Measurements from ENCODE around the gene CCDC88C. TPM values are rescaled to one million over a fixed set of nuclear protein-coding genes. Genes with fewer than 3 reads are reported as not detected.

The CCDC88C gene
- total RNA-seq, 1 donor from 2014 or later: 2.8 TPM

- Histone ChIP-seq H3K27ac (replicated peaks) (peak overlapping the region; percentile 76), H3K27me3 (ENCODE audit: low read depth) (peaks cover 52% of the 10 kb centered on the region), H3K9me3 (replicated peaks) (no peaks in the 10 kb centered on the region), H3K4me3 (peak overlapping the region; percentile 77), H3K4me1 (peaks cover 28% of the 10 kb centered on the region), H3K36me3 (no peaks in the 10 kb centered on the region)
- intact Hi-C loops (cut with micrococcal nuclease): loop anchor here (5.0 kb wide), 1 partner anchor 94 kb away; no protein-coding TSS in a partner anchor
- no peak for DNase-seq
- no peak for TF ChIP-seq CTCF (IDR thresholded peaks at IDR 0.05; ENCODE audit: borderline replicate concordance)
Observed at GRCh38 chr14:91415794-91416743, 1.6 kb downstream of the CCDC88C start.

GRCh38 chr14:91414475-91414833 lies 3.2 kb downstream of the CCDC88C start:
- Histone ChIP-seq H3K9me3 (replicated peaks) (no peaks in the 10 kb centered on the region), H3K27ac (replicated peaks) (no peak overlapping the region), H3K4me3 (no peak overlapping the region), H3K4me1 (peaks cover 28% of the 10 kb centered on the region), H3K36me3 (no peaks in the 10 kb centered on the region), H3K27me3 (ENCODE audit: low read depth) (peaks cover 52% of the 10 kb centered on the region)
- TF ChIP-seq CTCF (IDR thresholded peaks at IDR 0.05; ENCODE audit: borderline replicate concordance): no peak
- intact Hi-C loops (cut with micrococcal nuclease): no loop called here
- DNase-seq: no peak

GRCh38 chr14:91413547-91414474 lies 3.8 kb downstream of the CCDC88C start:
- Histone ChIP-seq H3K27me3 (ENCODE audit: low read depth) (peaks cover 52% of the 10 kb centered on the region), H3K9me3 (replicated peaks) (no peaks in the 10 kb centered on the region), H3K4me3 (no peak overlapping the region), H3K4me1 (peaks cover 25% of the 10 kb centered on the region), H3K27ac (replicated peaks) (no peak overlapping the region), H3K36me3 (no peaks in the 10 kb centered on the region)
- intact Hi-C loops (cut with micrococcal nuclease): no loop called here
- no peak for TF ChIP-seq CTCF (IDR thresholded peaks at IDR 0.05; ENCODE audit: borderline replicate concordance)
- DNase-seq: no peak

DNA sequence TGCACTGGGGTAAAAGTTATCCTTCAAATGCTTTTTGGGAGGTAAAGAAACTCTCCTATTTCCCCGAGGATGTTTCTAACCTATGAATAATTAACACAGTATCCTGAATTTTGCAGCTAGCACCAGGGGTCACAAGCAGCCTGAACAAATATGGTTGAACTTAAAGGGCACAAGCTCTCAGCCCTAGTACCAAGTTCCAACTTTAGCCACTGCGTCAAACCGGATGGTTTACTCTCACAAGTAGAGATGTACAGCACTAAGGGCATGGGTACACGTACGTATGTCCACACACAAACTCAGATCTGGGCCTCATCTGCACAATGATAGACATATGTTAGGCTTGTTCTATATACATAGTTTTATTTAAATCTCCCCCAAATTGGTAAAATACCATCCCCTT lies 4.7 kb downstream of the CCDC88C start:
- no peak overlapping the region for H3K4me3 ChIP-seq
- no peaks in the 10 kb centered on the region for H3K36me3 ChIP-seq
- peaks cover 44% of the 10 kb centered on the region for H3K27me3 ChIP-seq (ENCODE audit: low read depth)
- peaks cover 16% of the 10 kb centered on the region for H3K4me1 ChIP-seq
- DNase-seq: no peak
- no peak for TF ChIP-seq CTCF (IDR thresholded peaks at IDR 0.05; ENCODE audit: borderline replicate concordance)
- intact Hi-C loops (cut with micrococcal nuclease): no loop called here
- no peak overlapping the region for H3K27ac ChIP-seq (replicated peaks)
- H3K9me3 ChIP-seq (replicated peaks): no peaks in the 10 kb centered on the region

GRCh38 chr14:91410771-91411536 lies 6.7 kb downstream of the CCDC88C start:
- Histone ChIP-seq H3K27ac (replicated peaks) (no peak overlapping the region), H3K4me1 (peaks cover 6% of the 10 kb centered on the region), H3K27me3 (ENCODE audit: low read depth) (peaks cover 25% of the 10 kb centered on the region), H3K36me3 (no peaks in the 10 kb centered on the region), H3K9me3 (replicated peaks) (no peaks in the 10 kb centered on the region), H3K4me3 (no peak overlapping the region)
- no peak for TF ChIP-seq CTCF (IDR thresholded peaks at IDR 0.05; ENCODE audit: borderline replicate concordance)
- no peak for DNase-seq
- intact Hi-C loops (cut with micrococcal nuclease): no loop called here

Data from left ventricle myocardium inferior (tissue), 1 donor.